ENCODE data around the gene EFCAB9. TPM values are rescaled to one million over a fixed set of nuclear protein-coding genes. Genes with fewer than 3 reads are reported as not detected.

EFCAB9 gene
- total RNA-seq, 4 donors from 2014 or later: not detected

DNA sequence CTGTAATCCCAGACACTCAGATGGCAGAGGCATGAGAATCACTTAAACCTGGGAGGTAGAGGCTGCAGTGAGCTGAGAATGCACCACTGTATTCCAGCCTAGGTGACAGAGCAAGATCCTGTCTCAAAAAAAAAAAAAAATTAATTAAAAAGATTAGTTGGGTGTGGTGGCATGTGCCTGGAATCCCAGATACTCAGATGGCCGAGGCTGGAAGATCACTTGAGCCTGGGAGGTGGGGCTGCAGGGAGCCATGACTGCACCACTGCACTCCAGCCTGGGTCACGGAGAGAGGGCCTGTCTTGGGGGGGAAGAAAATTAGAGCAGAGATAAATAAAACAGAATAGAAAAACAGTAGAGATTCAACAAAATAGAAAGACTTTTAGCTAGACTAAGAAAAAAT lies 54.7 kb downstream of the EFCAB9 start:
- Histone ChIP-seq H3K27ac (no peak overlapping the region), H3K9me3 (peaks cover 13% of the 10 kb centered on the region), H3K36me3 (no peaks in the 10 kb centered on the region), H3K4me1 (no peaks in the 10 kb centered on the region), H3K4me3 (no peak overlapping the region), H3K27me3 (no peaks in the 10 kb centered on the region)
- WGBS: 71% methylated on average over 2 of the region's 2 CpGs
- TF ChIP-seq EP300 (IDR thresholded peaks at IDR 0.05): no peak
- TF ChIP-seq CTCF (IDR thresholded peaks at IDR 0.05): no peak
- no peak for TF ChIP-seq POLR2AphosphoS5 (IDR thresholded peaks at IDR 0.05)
- TF ChIP-seq POLR2A (IDR thresholded peaks at IDR 0.05): no peak
- no peak for DNase-seq (ENCODE audit: low spot score in 2 of 2)

DNA sequence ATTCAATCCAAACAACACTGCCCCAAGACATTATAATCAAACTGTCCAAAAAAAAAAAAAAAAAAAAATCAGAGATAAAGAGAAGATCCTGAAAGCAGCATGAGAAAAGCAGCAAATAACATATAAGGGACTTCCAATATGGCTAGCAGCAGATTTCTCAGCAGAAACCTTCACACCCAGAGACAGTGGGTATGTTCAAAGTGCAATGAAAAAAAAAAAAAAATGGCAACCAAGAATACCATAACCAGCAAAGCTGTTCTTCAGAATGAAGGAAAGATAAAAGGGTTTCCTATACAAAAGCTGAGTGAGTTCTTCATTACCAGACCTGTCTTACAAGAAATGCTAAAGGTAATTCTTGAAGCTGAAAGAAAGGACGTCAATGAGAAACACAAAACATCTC lies 57.4 kb downstream of the EFCAB9 start:
- no peak overlapping the region for H3K4me3 ChIP-seq
- H3K27ac ChIP-seq: no peak overlapping the region
- TF ChIP-seq POLR2AphosphoS5 (IDR thresholded peaks at IDR 0.05) (no peak), EP300 (IDR thresholded peaks at IDR 0.05) (no peak), POLR2A (IDR thresholded peaks at IDR 0.05) (no peak), CTCF (IDR thresholded peaks at IDR 0.05) (no peak)
- 90% methylated on average over 1 of the region's 1 CpG for WGBS
- H3K36me3 ChIP-seq: peaks cover 9% of the 10 kb centered on the region
- no peaks in the 10 kb centered on the region for H3K27me3 ChIP-seq
- H3K9me3 ChIP-seq: peaks cover 13% of the 10 kb centered on the region
- no peak for DNase-seq (ENCODE audit: low spot score in 2 of 2)
- no peaks in the 10 kb centered on the region for H3K4me1 ChIP-seq

DNA sequence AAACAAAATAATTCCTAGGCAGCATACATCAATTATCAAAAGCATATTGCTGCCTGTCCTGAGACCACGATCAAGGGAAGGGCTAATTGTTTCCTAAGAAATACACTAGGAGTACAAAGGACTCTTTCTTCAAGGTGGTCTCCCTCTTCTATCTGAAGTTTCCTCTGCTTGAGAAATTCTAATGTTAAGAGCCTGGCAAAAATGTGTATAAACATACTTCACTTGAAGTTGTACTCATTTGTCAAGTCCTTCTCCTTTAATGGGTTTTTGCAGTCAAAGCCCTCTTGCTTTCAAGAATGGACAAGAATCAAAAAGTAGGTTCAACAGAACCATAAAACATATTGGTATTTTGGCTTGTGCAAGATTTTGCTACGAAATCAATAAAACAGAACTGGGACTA lies 58.5 kb downstream of the EFCAB9 start:
- WGBS: 77% methylated on average over 2 of the region's 2 CpGs

More for the DNA sequence above, 58.5 kb downstream of the EFCAB9 start:
- TF ChIP-seq POLR2A (IDR thresholded peaks at IDR 0.05): no peak
- no peak for TF ChIP-seq POLR2AphosphoS5 (IDR thresholded peaks at IDR 0.05)
- no peak for TF ChIP-seq CTCF (IDR thresholded peaks at IDR 0.05)
- TF ChIP-seq EP300 (IDR thresholded peaks at IDR 0.05): no peak
- Histone ChIP-seq H3K4me1 (no peaks in the 10 kb centered on the region), H3K4me3 (no peak overlapping the region), H3K9me3 (peaks cover 13% of the 10 kb centered on the region), H3K27ac (no peak overlapping the region), H3K36me3 (peaks cover 9% of the 10 kb centered on the region), H3K27me3 (no peaks in the 10 kb centered on the region)
- DNase-seq (ENCODE audit: low spot score in 2 of 2): no peak

Other genes with a start within 250 kb of the EFCAB9 start
- 10 to 100 TPM; 41.1 to 49.7 (median 43.0) TPM for gene FBXW11, start 187.5 kb upstream of the EFCAB9 start, total RNA-seq
- gene STK10, start 5.9 kb upstream of the EFCAB9 start, total RNA-seq: 10 to 100 TPM; 29.0 to 49.6 (median 36.9) TPM
- 10 to 100 TPM in 3 of 4 donors, 1 to 10 TPM in 1; 7.0 to 14.6 (median 12.8) TPM for gene UBTD2, start 89.6 kb downstream of the EFCAB9 start, total RNA-seq

All from suprapubic skin (tissue), 4 donors.